ENCODE measurements around the gene LRG1.

Gene LRG1

GRCh38 chr19:4539693-4540581 is at the start of gene LRG1:
TSS of gene LRG1 (minus strand) at chr19:4540036. CDS start at chr19:4540013, 23 bp downstream.
- peak; percentile 95 for DNase-seq

GRCh38 chr19:4588291-4588761 is 48.5 kb upstream of the LRG1 start:
- no peak for DNase-seq

GRCh38 chr19:4587527-4587926 is 47.7 kb upstream of the LRG1 start:
- DNase-seq = no peak

GRCh38 chr19:4586691-4587090 is 46.9 kb upstream of the LRG1 start:
- DNase-seq = no peak

GRCh38 chr19:4586245-4586644 is 46.4 kb upstream of the LRG1 start:
- no peak for DNase-seq

- no peak for DNase-seq
Observed at GRCh38 chr19:4585556-4585955, 45.7 kb upstream of the LRG1 start.

GRCh38 chr19:4584670-4585460 is 45.0 kb upstream of the LRG1 start:
- no peak for DNase-seq

- DNase-seq = peak; percentile 55
Observed at GRCh38 chr19:4583961-4584669, 44.3 kb upstream of the LRG1 start.

- DNase-seq = no peak
Observed at GRCh38 chr19:4582980-4583842, 43.4 kb upstream of the LRG1 start.

GRCh38 chr19:4581666-4582553 is 42.1 kb upstream of the LRG1 start:
- peak; percentile 67 for DNase-seq

GRCh38 chr19:4580961-4581665 is 41.3 kb upstream of the LRG1 start:
- no peak for DNase-seq

GRCh38 chr19:4580021-4580901 is 40.4 kb upstream of the LRG1 start:
- no peak for DNase-seq

GRCh38 chr19:4579389-4579788 is 39.6 kb upstream of the LRG1 start:
- no peak for DNase-seq

- DNase-seq = no peak
Observed at GRCh38 chr19:4578552-4579248, 38.9 kb upstream of the LRG1 start.

- DNase-seq = peak; percentile 44
Observed at GRCh38 chr19:4577020-4577782, 37.4 kb upstream of the LRG1 start.

GRCh38 chr19:4576016-4576933 is 36.4 kb upstream of the LRG1 start:
- DNase-seq = peak; percentile 86

Data from OCI-M1 (cell line).